Stimulated activated naive CD4-positive, alpha-beta T cell treated with Interleukin-2 at 50 U/mL for 16 hours (primary cell): ENCODE measurements around the gene BDNF.
"Not testable (repeated sequence)": the region's sequence is repeated elsewhere in the genome, so short reads cannot be mapped to it uniquely, and the experiment has no call there.

ENCODE experiments used
- DNase-seq: peaks from one replicate; lab custom pipeline; 2025; lab: John Stamatoyannopoulos, UW

BDNF gene

GRCh38 chr11:27700351-27701301 lies at the start of gene BDNF:
Gene BDNF (minus strand): TSS chr11:27700455. CDS start chr11:27658564, 41,891 bp downstream.
- DNase-seq: no peak

- DNase-seq: no peak
Measured at GRCh38 chr11:27740362-27741013, 40.2 kb upstream of the BDNF start.

- no peak for DNase-seq
Measured at GRCh38 chr11:27735281-27735680, 35.0 kb upstream of the BDNF start.

GRCh38 chr11:27731803-27732202 lies 31.5 kb upstream of the BDNF start:
- DNase-seq: not testable (repeated sequence)

- no peak for DNase-seq
Measured at GRCh38 chr11:27726981-27727380, 26.7 kb upstream of the BDNF start.

GRCh38 chr11:27723687-27724086 lies 23.4 kb upstream of the BDNF start:
- DNase-seq: no peak

GRCh38 chr11:27722953-27723344 lies 22.7 kb upstream of the BDNF start:
- no peak for DNase-seq

GRCh38 chr11:27722117-27722952 lies 22.1 kb upstream of the BDNF start:
- no peak for DNase-seq

- no peak for DNase-seq
Measured at GRCh38 chr11:27721264-27722116, 21.2 kb upstream of the BDNF start.

GRCh38 chr11:27720277-27720830 lies 20.1 kb upstream of the BDNF start:
- DNase-seq: no peak

GRCh38 chr11:27719546-27719925 lies 19.3 kb upstream of the BDNF start:
- DNase-seq: no peak

- DNase-seq: no peak
Measured at GRCh38 chr11:27718863-27719545, 18.7 kb upstream of the BDNF start.

GRCh38 chr11:27718346-27718862 lies 18.1 kb upstream of the BDNF start:
- DNase-seq: no peak

GRCh38 chr11:27717801-27718229 lies 17.6 kb upstream of the BDNF start:
- no peak for DNase-seq

GRCh38 chr11:27717377-27717776 lies 17.1 kb upstream of the BDNF start:
- no peak for DNase-seq

- no peak for DNase-seq
Measured at GRCh38 chr11:27716835-27717234, 16.6 kb upstream of the BDNF start.

- no peak for DNase-seq
Measured at GRCh38 chr11:27716216-27716615, 16.0 kb upstream of the BDNF start.

- DNase-seq: no peak
Measured at GRCh38 chr11:27711725-27712124, 11.5 kb upstream of the BDNF start.

GRCh38 chr11:27710536-27710935 lies 10.3 kb upstream of the BDNF start:
- no peak for DNase-seq

GRCh38 chr11:27707676-27708075 lies 7.4 kb upstream of the BDNF start:
- DNase-seq: no peak
